ENCODE results near the gene TANC1. TPM values are rescaled to one million over a fixed set of nuclear protein-coding genes. Genes with fewer than 3 reads are reported as not detected.

TANC1 gene
- total RNA-seq, 2 experiments from 2014 or later: 0.41 to 0.47 TPM

DNA sequence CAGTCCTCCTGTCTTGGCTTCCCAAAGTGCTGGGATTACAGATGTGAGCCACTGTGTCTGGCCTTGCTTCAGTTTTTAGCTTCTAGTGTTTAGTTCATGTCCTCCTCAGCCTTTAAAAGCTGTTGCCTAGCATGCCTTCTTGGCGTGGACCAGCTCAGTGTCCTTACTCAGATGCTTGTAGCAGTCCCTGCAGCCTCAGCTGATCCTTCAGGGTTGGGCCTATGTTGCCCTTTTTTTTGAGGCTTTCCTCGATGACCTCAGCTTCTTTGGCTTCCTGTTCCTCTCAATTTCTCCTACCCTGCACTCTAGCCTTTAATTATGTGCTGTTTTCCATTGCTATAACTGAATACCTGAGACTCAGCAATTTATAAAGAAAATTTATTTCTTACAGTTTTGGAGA lies 57.7 kb downstream of the TANC1 start:
- TF ChIP-seq, protein P1, sequence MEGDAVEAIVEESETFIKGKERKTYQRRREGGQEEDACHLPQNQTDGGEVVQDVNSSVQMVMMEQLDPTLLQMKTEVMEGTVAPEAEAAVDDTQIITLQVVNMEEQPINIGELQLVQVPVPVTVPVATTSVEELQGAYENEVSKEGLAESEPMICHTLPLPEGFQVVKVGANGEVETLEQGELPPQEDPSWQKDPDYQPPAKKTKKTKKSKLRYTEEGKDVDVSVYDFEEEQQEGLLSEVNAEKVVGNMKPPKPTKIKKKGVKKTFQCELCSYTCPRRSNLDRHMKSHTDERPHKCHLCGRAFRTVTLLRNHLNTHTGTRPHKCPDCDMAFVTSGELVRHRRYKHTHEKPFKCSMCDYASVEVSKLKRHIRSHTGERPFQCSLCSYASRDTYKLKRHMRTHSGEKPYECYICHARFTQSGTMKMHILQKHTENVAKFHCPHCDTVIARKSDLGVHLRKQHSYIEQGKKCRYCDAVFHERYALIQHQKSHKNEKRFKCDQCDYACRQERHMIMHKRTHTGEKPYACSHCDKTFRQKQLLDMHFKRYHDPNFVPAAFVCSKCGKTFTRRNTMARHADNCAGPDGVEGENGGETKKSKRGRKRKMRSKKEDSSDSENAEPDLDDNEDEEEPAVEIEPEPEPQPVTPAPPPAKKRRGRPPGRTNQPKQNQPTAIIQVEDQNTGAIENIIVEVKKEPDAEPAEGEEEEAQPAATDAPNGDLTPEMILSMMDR (IDR thresholded peaks at IDR 0.05): no peak
- Histone ChIP-seq H3K36me3 (ENCODE audit: insufficient read depth, low read length) (no peaks in the 10 kb centered on the region), H3K27me3 (ENCODE audit: control insufficient read depth in 1 of 2, insufficient read depth in 2 of 2, low read length in 2 of 2) (no peaks in the 10 kb centered on the region), H3K4me1 (ENCODE audit: insufficient read depth, low read length) (no peaks in the 10 kb centered on the region), H3K4me3 (ENCODE audit: low read length) (no peak overlapping the region), H3K27ac (ENCODE audit: low read depth in 1 of 2, low read length in 2 of 2) (no peak overlapping the region), H3K9me3 (ENCODE audit: control insufficient read depth in 1 of 2, insufficient read depth in 1 of 2, low read length in 2 of 2) (no peaks in the 10 kb centered on the region)
- intact Hi-C loops (cut with DNase I, micrococcal nuclease): no loop called here
- H3K4me3 Mint-ChIP-seq: no peak overlapping the region
- H3K4me1 Mint-ChIP-seq (ENCODE audit: low read depth): no peaks in the 10 kb centered on the region
- no peaks in the 10 kb centered on the region for H3K36me3 Mint-ChIP-seq (ENCODE audit: low read depth)
- H3K27me3 Mint-ChIP-seq: no peaks in the 10 kb centered on the region
- H3K27ac Mint-ChIP-seq: no peak overlapping the region
- ChIA-PET POLR2A (no interaction called here), CTCF (no interaction called here)
- DNase-seq: no peak
- no peaks in the 10 kb centered on the region for H3K9me3 Mint-ChIP-seq
- ATAC-seq (ENCODE audit: poor library complexity): no peak

DNA sequence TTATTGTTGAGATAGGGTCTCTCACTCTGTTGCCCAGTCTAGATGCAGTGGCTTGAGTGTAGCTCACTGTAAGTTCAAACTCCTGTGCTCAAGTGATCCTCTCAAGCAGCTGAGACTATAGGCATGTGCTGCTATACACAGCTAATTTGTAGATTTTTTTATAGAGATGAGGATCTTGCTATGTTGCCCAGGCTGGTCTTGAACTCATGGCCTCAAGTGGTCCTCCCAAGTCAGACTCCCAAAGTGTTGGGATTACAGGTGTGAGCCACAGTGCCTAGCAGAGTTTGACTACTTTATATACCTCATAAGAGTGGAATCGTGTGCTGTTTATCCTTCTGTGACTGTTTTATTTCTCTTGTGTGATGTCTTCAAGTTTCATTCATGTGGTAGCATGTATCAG lies 60.3 kb downstream of the TANC1 start:
- no peaks in the 10 kb centered on the region for H3K9me3 ChIP-seq (ENCODE audit: control insufficient read depth in 1 of 2, insufficient read depth in 1 of 2, low read length in 2 of 2)
- no peak overlapping the region for H3K4me3 ChIP-seq (ENCODE audit: low read length)
- no peak for DNase-seq
- no peak for ATAC-seq (ENCODE audit: poor library complexity)
- no peaks in the 10 kb centered on the region for H3K36me3 ChIP-seq (ENCODE audit: insufficient read depth, low read length)
- intact Hi-C loops (cut with DNase I, micrococcal nuclease): no loop called here
- Mint-ChIP-seq H3K36me3 (ENCODE audit: low read depth) (no peaks in the 10 kb centered on the region), H3K4me3 (no peak overlapping the region), H3K9me3 (no peaks in the 10 kb centered on the region), H3K27ac (no peak overlapping the region), H3K4me1 (ENCODE audit: low read depth) (no peaks in the 10 kb centered on the region), H3K27me3 (no peaks in the 10 kb centered on the region)
- no peaks in the 10 kb centered on the region for H3K4me1 ChIP-seq (ENCODE audit: insufficient read depth, low read length)
- H3K27ac ChIP-seq (ENCODE audit: low read depth in 1 of 2, low read length in 2 of 2): no peak overlapping the region
- ChIA-PET CTCF (no interaction called here), POLR2A (no interaction called here)
- TF ChIP-seq, protein P1 (IDR thresholded peaks at IDR 0.05): no peak
- H3K27me3 ChIP-seq (ENCODE audit: control insufficient read depth in 1 of 2, insufficient read depth in 2 of 2, low read length in 2 of 2): no peaks in the 10 kb centered on the region

DNA sequence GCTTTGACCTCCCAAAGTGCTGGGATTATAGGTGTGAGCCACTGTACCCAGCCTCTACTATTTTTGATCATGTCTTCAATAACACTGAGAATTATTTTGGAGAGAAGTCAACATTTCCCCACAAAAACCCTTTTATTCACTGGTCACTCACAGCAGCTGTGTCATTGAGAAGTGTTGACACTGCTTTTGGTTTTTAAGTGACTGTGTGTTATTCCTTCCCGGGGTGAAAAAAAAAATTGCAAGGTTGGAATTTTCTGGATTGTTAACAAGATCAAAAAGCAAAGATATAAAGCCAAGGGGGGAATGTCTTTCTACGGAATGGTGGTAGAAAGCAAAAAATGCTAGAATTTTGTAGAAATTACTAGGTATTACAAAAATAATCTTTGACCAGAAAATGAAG lies 61.5 kb downstream of the TANC1 start:
- no peaks in the 10 kb centered on the region for H3K36me3 ChIP-seq (ENCODE audit: insufficient read depth, low read length)
- ChIA-PET POLR2A (no interaction called here), CTCF (no interaction called here)
- intact Hi-C loops (cut with DNase I, micrococcal nuclease): no loop called here
- Mint-ChIP-seq H3K9me3 (no peaks in the 10 kb centered on the region), H3K27ac (no peak overlapping the region), H3K27me3 (no peaks in the 10 kb centered on the region), H3K36me3 (ENCODE audit: low read depth) (no peaks in the 10 kb centered on the region), H3K4me1 (ENCODE audit: low read depth) (no peaks in the 10 kb centered on the region), H3K4me3 (no peak overlapping the region)
- no peak overlapping the region for H3K27ac ChIP-seq (ENCODE audit: low read depth in 1 of 2, low read length in 2 of 2)
- no peak for DNase-seq
- H3K27me3 ChIP-seq (ENCODE audit: control insufficient read depth in 1 of 2, insufficient read depth in 2 of 2, low read length in 2 of 2): no peaks in the 10 kb centered on the region
- H3K4me1 ChIP-seq (ENCODE audit: insufficient read depth, low read length): no peaks in the 10 kb centered on the region
- H3K9me3 ChIP-seq (ENCODE audit: control insufficient read depth in 1 of 2, insufficient read depth in 1 of 2, low read length in 2 of 2): no peaks in the 10 kb centered on the region
- TF ChIP-seq, protein P1 (IDR thresholded peaks at IDR 0.05): no peak
- H3K4me3 ChIP-seq (ENCODE audit: low read length): no peak overlapping the region
- no peak for ATAC-seq (ENCODE audit: poor library complexity)

Data from CD4-positive, alpha-beta T cell (primary cell).